Measurements from ENCODE around the gene G0S2. TPM values are rescaled to one million over a fixed set of nuclear protein-coding genes. Genes with fewer than 3 reads are reported as not detected.

Gene G0S2, protein sequence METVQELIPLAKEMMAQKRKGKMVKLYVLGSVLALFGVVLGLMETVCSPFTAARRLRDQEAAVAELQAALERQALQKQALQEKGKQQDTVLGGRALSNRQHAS
- total RNA-seq (2021): 0.26 and 0.35 TPM in 2 replicates
- long read RNA-seq: 0 reads

DNA sequence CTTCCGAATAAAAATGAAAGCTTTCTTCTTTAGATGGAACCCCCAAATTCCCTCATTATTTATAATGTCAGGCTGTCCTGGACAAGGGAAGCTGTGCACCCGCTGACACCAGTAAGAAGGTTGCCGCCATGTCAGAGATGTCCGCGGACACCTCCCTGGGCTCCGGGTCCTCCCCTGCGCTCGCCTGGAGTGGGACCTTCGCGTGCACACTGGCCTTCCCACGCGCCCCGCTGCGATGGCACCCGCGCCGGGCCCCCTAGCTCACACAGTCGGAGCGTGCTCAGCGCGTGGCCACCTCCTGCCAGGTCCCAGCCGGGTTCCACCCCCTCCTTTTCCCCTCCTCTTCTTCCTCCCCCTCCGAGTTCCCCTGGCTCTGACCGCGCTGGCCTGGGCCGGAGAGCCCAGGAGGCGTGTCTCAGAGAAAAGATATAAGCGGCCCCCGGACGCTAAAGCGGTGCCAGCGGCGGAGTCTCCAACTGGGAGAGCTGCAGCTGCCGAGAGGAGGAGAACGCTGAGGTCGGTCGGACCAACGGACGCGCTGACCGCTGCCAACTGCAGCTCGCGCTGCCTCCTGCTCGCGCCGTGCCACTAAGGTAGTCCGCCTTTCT, at the start of gene G0S2:
Gene G0S2 (plus strand): TSS at position 456 of the 608 bp plus-strand sequence. CDS start 273 bp downstream, outside the sequence.
- Histone ChIP-seq H3K23ac (ENCODE audit: insufficient read length, low read depth, low read length) (no peak within 1 kb of the TSS), H2AFZ (ENCODE audit: low read length) (no peak within 1 kb of the TSS), H3K27ac (ENCODE audit: insufficient read length, low read depth, low read length) (no peak within 1 kb of the TSS), H2BK15ac (ENCODE audit: low read depth, low read length) (no peak within 1 kb of the TSS), H4K8ac (replicated peaks; ENCODE audit: insufficient read length, low read depth, low read length) (no peak within 1 kb of the TSS), H4K20me1 (ENCODE audit: control insufficient read depth, insufficient read depth, insufficient read length) (no peaks in the 10 kb centered on the region), H3K9ac (ENCODE audit: extremely low read depth, insufficient read length, low read length) (peak within 1 kb of the TSS; percentile 13), H4K91ac (ENCODE audit: insufficient read length, low read depth, low read length) (no peak within 1 kb of the TSS), H2BK12ac (ENCODE audit: insufficient read length, low read depth, low read length) (no peak within 1 kb of the TSS), H3K9me3 (ENCODE audit: control insufficient read depth, low read depth, low read length) (no peaks in the 10 kb centered on the region), H3K56ac (ENCODE audit: insufficient read length, low read depth, low read length) (no peak within 1 kb of the TSS), H3K79me1 (ENCODE audit: insufficient read depth, low read depth, low read length, poor library complexity, severe bottlenecking) (no peaks in the 10 kb centered on the region), H2BK20ac (ENCODE audit: low read depth, low read length, poor library complexity, severe bottlenecking) (no peak within 1 kb of the TSS), H2BK120ac (ENCODE audit: low read depth, low read length, poor library complexity, severe bottlenecking) (no peak within 1 kb of the TSS), H3K79me2 (ENCODE audit: insufficient read depth, low read length) (no peaks in the 10 kb centered on the region), H3K4ac (ENCODE audit: low read depth, low read length) (no peak within 1 kb of the TSS), H3K23me2 (ENCODE audit: insufficient read length, low read depth, low read length, poor library complexity, severe bottlenecking) (peaks cover 14% of the 10 kb centered on the region), H2BK5ac (ENCODE audit: insufficient read length, low read length) (no peak within 1 kb of the TSS), H3T11ph (ENCODE audit: low read length) (no peak within 1 kb of the TSS), H4K5ac (ENCODE audit: insufficient read length, low read depth, low read length) (no peak within 1 kb of the TSS), H3K4me1 (ENCODE audit: insufficient read depth, low read length) (peaks cover 5% of the 10 kb centered on the region; the same call in 1 of the 2 replicates), H3K18ac (ENCODE audit: insufficient read length, low read depth, low read length) (no peak within 1 kb of the TSS), H3K27me3 (ENCODE audit: insufficient read depth, low read length) (peaks cover 34% of the 10 kb centered on the region), H3K4me2 (ENCODE audit: insufficient read depth, insufficient read length, low read length) (peak within 1 kb of the TSS; percentile 92), H2AK5ac (ENCODE audit: insufficient read length, low read length) (no peak within 1 kb of the TSS), H3K14ac (ENCODE audit: insufficient read depth, low read length) (peak within 1 kb of the TSS; percentile 44; the same call in 1 of the 2 replicates)
- Mint-ChIP-seq H3K27me3 (ENCODE audit: low read depth) (peaks cover 95% of the 10 kb centered on the region), H3K27ac (no peak within 1 kb of the TSS), H3K9me3 (no peaks in the 10 kb centered on the region; a peak in 2 of 5 replicates), H3K36me3 (ENCODE audit: insufficient read depth in 1 of 3, low read depth in 3 of 3) (no peaks in the 10 kb centered on the region), H3K4me3 (peak within 1 kb of the TSS; percentile 64 to 83), H3K4me1 (peaks cover 13 to 19% of the 10 kb centered on the region in 2 experiments)
- no CpG with 5 or more reads among the region's 47 CpGs for WGBS (ENCODE audit: extremely low coverage, insufficient read length, low lambda C conversion rate)
- DNase-seq: peak; percentile 55
- TF ChIP-seq, protein P1, sequence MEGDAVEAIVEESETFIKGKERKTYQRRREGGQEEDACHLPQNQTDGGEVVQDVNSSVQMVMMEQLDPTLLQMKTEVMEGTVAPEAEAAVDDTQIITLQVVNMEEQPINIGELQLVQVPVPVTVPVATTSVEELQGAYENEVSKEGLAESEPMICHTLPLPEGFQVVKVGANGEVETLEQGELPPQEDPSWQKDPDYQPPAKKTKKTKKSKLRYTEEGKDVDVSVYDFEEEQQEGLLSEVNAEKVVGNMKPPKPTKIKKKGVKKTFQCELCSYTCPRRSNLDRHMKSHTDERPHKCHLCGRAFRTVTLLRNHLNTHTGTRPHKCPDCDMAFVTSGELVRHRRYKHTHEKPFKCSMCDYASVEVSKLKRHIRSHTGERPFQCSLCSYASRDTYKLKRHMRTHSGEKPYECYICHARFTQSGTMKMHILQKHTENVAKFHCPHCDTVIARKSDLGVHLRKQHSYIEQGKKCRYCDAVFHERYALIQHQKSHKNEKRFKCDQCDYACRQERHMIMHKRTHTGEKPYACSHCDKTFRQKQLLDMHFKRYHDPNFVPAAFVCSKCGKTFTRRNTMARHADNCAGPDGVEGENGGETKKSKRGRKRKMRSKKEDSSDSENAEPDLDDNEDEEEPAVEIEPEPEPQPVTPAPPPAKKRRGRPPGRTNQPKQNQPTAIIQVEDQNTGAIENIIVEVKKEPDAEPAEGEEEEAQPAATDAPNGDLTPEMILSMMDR (conservative IDR thresholded peaks at IDR 0.05): no peak
